GM12872 (cell line): Measurements from ENCODE around the gene KIRREL1.

ENCODE experiments used
- TF ChIP-seq, protein P1 (sequence below): IDR thresholded peaks from 3 replicates; pipeline ENCODE4 v1.5.1; 2011; ENCODE audit warnings: low read depth, mild to moderate bottlenecking, low read length, moderate library complexity; ENCODE audit not compliant: insufficient read depth

The KIRREL1 gene

DNA sequence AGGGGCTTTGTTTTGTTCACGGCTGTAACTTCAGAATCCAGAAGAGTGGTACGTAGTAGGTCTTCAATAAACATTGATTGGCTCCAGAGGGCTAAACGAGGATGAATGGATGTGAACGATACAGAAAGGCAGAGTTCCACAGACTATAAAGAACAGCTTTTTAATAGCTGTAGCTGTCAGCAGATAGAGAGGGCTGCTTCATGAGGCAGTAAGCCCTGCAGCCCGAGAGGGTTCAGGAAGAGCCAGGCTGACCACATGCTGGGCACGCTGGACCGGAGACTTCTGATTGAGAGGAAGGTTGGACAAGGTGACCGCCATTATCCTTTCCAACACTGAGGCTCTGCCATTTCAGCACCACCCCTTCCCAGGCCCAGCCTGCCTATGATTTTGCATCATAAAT lies 45.3 kb downstream of the KIRREL1 start:
- TF ChIP-seq, protein P1, sequence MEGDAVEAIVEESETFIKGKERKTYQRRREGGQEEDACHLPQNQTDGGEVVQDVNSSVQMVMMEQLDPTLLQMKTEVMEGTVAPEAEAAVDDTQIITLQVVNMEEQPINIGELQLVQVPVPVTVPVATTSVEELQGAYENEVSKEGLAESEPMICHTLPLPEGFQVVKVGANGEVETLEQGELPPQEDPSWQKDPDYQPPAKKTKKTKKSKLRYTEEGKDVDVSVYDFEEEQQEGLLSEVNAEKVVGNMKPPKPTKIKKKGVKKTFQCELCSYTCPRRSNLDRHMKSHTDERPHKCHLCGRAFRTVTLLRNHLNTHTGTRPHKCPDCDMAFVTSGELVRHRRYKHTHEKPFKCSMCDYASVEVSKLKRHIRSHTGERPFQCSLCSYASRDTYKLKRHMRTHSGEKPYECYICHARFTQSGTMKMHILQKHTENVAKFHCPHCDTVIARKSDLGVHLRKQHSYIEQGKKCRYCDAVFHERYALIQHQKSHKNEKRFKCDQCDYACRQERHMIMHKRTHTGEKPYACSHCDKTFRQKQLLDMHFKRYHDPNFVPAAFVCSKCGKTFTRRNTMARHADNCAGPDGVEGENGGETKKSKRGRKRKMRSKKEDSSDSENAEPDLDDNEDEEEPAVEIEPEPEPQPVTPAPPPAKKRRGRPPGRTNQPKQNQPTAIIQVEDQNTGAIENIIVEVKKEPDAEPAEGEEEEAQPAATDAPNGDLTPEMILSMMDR: no peak

DNA sequence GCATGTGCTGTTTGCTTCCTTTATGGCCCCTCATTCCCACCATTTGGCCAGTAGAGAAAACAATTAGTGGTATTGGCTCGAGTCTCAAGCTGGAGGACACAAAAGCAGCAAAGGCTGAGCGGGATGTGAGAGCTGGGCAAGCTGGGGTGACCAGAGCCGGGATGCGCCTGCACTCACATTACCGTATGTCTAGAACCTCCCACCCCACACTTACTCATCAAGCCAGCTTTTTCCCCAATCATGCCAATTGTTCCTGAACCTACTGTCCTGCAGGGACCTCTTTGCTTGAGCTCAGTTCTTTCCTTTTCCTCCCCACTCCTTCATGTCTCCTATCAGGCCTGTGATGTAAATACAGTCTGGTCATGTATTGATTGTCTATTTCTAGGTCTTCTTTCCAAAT lies 45.9 kb downstream of the KIRREL1 start:
- TF ChIP-seq, protein P1: no peak

DNA sequence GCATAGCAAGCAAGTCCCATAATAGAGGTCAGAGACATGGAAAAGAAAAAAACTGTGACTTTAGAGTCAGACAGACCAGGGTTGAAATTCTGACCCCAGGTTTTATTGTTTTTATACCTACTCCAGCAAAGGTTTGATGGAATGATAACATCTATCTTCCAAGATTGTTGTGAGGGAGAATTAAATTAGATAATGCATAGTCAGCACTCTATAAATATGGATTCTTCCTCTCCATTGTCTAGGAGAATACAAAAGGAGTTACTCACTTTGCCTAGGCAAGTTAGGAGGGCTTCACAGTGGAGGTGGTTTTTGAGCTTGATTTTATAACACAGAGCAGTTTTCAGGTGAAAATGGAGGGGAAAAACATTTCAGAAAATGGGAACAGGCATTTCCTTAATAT lies 46.9 kb downstream of the KIRREL1 start:
- TF ChIP-seq, protein P1: no peak

DNA sequence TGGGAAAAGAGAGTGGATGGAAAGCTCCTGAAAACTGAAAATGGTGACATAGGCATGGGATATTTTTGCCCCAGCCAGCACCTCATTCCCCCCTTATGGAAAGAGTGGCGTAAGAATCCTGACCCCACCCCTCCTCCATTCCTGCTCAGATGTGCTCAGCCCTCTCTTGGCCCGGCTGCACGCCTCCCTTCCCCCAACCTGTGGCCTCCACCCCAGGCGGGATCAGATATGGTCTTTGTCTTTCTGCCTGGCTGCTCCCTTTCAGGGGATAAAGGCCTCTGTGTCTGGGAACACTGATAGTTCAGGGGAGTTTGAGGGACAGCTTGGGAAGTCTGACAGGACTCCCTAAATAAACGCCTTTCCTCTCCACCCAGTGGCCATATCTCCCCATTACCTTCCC lies 49.8 kb downstream of the KIRREL1 start:
- TF ChIP-seq, protein P1: no peak

DNA sequence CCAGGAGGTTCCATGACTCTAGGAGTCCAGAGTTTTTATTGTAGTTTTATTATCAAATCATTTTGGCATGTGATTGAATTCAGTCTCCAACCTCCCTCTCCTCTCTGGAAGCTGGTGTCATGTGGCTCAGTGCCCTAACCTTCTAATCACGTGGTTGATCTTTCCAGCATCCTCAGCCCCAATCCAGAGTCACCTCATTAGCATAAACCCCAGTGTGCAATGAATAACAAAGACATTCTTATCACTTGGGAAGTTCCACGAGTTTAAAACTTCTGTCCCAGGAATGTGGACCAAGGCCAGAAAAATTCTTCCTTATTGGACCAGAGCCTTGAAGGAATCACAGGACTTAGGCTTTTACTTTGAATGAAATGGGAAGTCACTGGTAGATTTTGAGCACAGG lies 52.2 kb downstream of the KIRREL1 start:
- TF ChIP-seq, protein P1: no peak

DNA sequence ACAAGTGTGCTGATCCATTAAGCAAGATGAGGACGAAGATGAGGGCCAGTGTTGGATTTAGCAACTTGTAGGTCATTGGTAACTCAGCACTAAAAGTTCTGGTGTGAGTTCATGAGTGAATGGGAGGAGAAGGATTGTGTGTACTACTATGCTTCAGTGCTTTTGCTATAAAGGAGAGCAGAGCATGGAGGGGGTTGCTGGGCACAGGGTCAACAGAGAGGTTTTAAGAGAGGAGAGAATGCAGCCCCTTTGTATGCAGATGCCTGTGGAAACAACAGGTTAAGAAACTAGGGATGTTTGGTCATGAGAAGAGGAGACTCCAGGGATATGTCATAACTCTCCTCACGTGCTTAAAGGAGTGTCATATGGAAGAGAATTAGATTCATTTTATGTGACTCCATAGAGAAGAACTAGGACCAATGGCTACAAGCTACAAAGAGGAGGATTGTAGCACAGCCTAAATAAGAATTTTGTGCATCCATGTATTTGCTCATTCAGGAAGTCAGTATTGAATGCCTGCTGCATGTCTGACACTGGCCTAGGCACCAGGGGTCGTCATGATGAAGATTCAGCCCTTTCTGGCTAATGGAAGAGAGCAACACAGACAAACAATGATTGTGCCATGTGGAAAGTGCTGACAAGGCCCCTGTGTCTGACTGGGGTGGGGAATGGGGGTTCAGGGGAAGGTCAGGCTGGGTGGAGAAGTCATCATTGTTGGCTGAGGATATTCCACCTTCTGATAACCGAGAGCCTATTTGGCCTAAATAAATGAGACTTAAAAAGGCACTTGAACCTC lies 53.5 kb downstream of the KIRREL1 start:
- TF ChIP-seq, protein P1: no peak

DNA sequence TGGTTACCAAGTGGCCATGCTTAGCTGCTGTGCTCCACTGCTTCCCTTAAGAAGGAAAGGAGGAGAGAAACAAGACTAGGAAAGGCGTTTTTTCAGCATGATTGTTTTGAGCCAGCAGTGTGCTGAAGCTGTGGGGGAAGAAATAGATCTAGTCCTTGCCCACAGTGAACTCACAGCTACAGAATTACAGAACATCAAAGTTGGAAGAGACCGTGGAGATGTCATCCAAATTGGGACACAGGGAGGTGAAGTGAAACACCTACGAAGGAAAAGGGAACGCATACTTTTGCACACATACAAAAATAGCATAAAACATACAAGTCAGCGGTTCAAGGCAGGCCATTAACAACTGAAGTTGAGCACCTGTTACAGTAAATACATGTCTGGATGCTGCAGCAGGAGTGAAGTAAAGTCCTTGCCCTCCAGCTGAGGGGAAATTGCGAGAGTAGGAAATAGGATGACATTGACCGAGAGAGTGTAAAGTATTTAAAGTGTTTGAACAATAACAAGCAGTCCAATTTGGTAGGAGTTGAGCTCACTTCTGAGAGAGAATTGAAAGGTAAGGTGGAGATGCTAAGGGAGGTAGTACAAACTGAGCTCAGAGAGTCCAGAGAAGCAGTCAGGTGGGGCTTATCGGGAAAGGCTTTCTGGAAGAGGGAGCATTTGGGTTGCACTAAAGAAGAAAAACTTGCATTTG lies 55.1 kb downstream of the KIRREL1 start:
- TF ChIP-seq, protein P1: no peak
